Measurements from ENCODE around the gene IDUA. TPM values are rescaled to one million over a fixed set of nuclear protein-coding genes. Genes with fewer than 3 reads are reported as not detected.
A peak's percentile ranks its signal among the peaks of the same experiment; 100 is the strongest.

The IDUA gene
- total RNA-seq, 1 experiment from 2014 or later = 35.0 TPM

DNA sequence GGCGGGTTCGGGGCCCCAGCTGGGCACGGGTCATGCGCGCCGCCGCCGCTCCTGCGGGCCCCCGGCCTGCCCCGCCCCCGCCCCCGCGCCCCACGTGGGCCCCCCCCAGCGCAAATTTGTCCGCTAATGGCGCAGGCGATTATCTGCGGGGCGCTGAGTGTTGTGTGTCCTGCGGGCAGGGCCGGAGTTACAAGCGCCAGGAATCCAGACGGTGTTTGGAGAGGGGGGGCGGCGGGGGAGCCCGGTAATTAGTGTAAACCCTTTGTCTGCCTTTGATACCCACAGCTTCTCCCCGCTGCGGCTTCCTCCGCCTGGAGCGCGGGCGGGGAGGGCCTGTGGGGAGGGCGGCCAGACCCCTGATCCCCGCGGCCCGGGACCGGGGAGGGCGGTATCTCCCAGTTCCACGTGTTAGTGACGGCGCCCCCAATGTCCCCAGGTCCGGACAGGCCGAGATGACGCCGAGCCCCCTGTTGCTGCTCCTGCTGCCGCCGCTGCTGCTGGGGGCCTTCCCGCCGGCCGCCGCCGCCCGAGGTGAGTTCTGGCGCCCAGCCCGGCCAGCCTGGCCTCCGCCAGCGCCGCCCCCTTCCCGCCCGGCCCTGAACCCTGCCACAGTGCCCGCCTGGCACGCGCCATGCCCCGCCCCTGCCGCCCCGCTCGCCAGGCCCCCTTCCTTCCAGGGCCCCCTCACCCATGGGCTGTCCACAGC, 25.3 kb downstream of the IDUA start:
- POLR2A ChIA-PET = interaction anchor here (0.6 kb wide), 1 partner anchor 165 kb away, joined by 3 read pairs; no protein-coding TSS in a partner anchor
- BruUV-seq (replicated peaks) = no TSS peak
- peaks cover 8% of the 10 kb centered on the region for H3K36me3 Mint-ChIP-seq (ENCODE audit: insufficient read depth, unreplicated experiment)
- H3K27me3 Mint-ChIP-seq (ENCODE audit: insufficient read depth, unreplicated experiment) = peaks cover 20% of the 10 kb centered on the region
- H3K4me1 Mint-ChIP-seq (ENCODE audit: insufficient read depth, unreplicated experiment) = peaks cover 11% of the 10 kb centered on the region
- DNase-seq (ENCODE audit: unreplicated experiment) = peak; percentile 64
- intact Hi-C loops (cut with micrococcal nuclease) = loop anchor here (5.0 kb wide), 1 partner anchor 70 kb away; no protein-coding TSS in a partner anchor
- CTCF ChIA-PET = interaction anchor here (0.5 to 0.6 kb wide), 2 partner anchors 125 to 890 kb away, joined by 3 to 4 read pairs; no protein-coding TSS in a partner anchor
- H3K9me3 Mint-ChIP-seq (ENCODE audit: unreplicated experiment) = no peaks in the 10 kb centered on the region
- no peak overlapping the region for H3K27ac Mint-ChIP-seq (ENCODE audit: low read depth, unreplicated experiment)
- TF ChIP-seq CTCF (IDR thresholded peaks at IDR 0.05; ENCODE audit: unreplicated experiment) = no peak
- peak overlapping the region; percentile 54 for H3K4me3 Mint-ChIP-seq (ENCODE audit: unreplicated experiment)

DNA sequence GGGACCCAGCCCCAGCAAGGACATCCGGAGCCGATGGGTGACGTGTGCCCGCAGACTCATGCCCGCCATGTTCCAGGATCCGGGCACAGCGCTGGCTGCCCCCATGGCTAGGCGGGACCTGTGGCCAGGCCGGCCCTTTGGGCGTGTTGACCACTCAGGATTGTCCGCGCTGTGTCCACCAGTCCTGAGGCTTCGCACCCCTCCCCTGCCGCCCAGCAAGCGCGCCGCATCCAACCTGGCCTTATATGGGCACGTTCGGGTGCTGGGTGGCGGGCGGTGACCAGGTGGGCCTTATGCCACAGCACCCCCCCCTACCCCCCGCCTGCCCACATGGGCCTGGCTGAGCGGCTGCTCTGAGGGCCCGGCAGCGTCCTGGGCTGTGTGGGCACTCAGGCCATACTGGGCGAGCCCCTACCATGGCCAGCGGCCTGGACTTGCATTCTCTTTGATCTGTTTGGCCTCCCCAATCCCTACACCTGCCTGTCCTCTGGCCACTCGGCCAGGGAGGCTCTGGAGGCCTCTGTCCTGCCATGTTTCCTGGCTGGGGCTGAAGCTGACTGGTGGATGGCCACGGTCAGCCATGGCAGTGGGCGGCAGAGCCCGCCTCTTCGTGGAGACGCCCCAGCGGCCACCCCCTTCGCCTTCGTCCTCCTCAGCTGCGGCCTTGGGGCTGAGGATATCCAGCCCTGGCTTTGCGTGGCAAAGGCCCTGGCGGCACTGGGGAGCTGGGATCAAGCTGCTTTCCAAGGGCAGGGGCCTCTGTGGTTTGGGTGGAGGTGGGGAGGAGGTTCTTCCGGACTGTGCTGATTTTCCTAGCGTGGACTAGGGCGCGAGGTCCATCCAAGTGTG, 26.6 kb downstream of the IDUA start:
- no peak for TF ChIP-seq CTCF (IDR thresholded peaks at IDR 0.05; ENCODE audit: unreplicated experiment)
- DNase-seq (ENCODE audit: unreplicated experiment) = no peak
- no TSS peak for BruUV-seq (replicated peaks)
- Mint-ChIP-seq H3K4me3 (ENCODE audit: unreplicated experiment) (peak overlapping the region; percentile 16), H3K4me1 (ENCODE audit: insufficient read depth, unreplicated experiment) (peaks cover 11% of the 10 kb centered on the region), H3K9me3 (ENCODE audit: unreplicated experiment) (no peaks in the 10 kb centered on the region), H3K27ac (ENCODE audit: low read depth, unreplicated experiment) (no peak overlapping the region), H3K27me3 (ENCODE audit: insufficient read depth, unreplicated experiment) (peaks cover 7% of the 10 kb centered on the region), H3K36me3 (ENCODE audit: insufficient read depth, unreplicated experiment) (peaks cover 18% of the 10 kb centered on the region)
- CTCF ChIA-PET = interaction anchor here (0.6 kb wide), 1 partner anchor 124 kb away, joined by 4 read pairs; no protein-coding TSS in a partner anchor
- intact Hi-C loops (cut with micrococcal nuclease) = loop anchor here (5.0 kb wide), 1 partner anchor 69 kb away; no protein-coding TSS in a partner anchor
- POLR2A ChIA-PET = no interaction called here

GRCh38 chr4:1014291-1015167, 27.7 kb downstream of the IDUA start:
- ChIA-PET POLR2A (no interaction called here), CTCF (no interaction called here)
- H3K9me3 Mint-ChIP-seq (ENCODE audit: unreplicated experiment) = no peaks in the 10 kb centered on the region
- H3K27me3 Mint-ChIP-seq (ENCODE audit: insufficient read depth, unreplicated experiment) = no peaks in the 10 kb centered on the region
- no peak for DNase-seq (ENCODE audit: unreplicated experiment)
- TSS peak; percentile 57 for BruUV-seq (replicated peaks)
- TF ChIP-seq CTCF (IDR thresholded peaks at IDR 0.05; ENCODE audit: unreplicated experiment) = no peak
- intact Hi-C loops (cut with micrococcal nuclease) = loop anchor here (5.0 kb wide), 1 partner anchor 68 kb away; no protein-coding TSS in a partner anchor
- H3K4me1 Mint-ChIP-seq (ENCODE audit: insufficient read depth, unreplicated experiment) = peaks cover 6% of the 10 kb centered on the region
- H3K36me3 Mint-ChIP-seq (ENCODE audit: insufficient read depth, unreplicated experiment) = peaks cover 19% of the 10 kb centered on the region
- H3K4me3 Mint-ChIP-seq (ENCODE audit: unreplicated experiment) = no peak overlapping the region
- no peak overlapping the region for H3K27ac Mint-ChIP-seq (ENCODE audit: low read depth, unreplicated experiment)

Measured in MCF 10A (cell line).